Measurements from ENCODE around the gene DENND4A. TPM values are rescaled to one million over a fixed set of nuclear protein-coding genes. Genes with fewer than 3 reads are reported as not detected.

Gene DENND4A
- total and polyA plus RNA-seq, 4 donors: 7.0 to 52.8 (median 17.4) TPM

DNA sequence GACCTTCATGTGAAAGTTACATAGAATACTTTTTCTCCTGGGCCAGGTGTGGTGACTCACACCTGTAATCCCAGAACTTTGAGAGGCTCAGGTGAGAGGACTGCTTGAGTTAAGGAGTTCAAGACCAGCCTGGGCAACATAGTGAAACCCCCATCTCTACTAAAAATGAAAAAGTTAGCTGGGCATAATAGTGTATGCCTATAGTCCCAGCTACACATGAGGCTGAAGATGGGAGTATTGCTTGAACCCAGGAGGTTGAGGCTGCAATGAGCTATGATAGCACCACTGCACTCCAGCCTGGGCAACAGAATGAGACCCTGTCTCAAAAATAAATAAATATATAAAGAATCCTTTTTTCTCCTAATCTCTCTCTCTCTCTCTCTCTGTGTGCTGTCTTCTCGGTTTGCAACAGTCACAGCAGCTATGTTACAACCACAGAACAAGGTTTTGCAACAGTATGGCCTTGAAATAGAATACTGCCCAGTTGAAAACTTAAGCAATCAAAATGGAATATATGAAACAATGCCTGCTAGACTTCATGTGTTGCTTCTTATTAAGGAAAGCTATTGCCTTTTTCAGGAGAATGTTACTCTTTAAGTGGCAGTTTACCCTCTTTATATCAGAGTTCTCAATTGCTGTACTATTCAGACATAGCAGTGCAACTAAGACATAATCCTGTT lies 12.3 kb upstream of the DENND4A start:
- Histone ChIP-seq H3K27ac (ENCODE audit: low read depth in 1 of 2, low read length in 1 of 2) (peak overlapping the region in 1 of 2 donors; percentile 18), H3K9ac (ENCODE audit: insufficient read depth in 1 of 2, low read length in 2 of 2) (no peak overlapping the region), H3K9me3 (ENCODE audit: control insufficient read depth in 4 of 4, insufficient read depth in 3 of 4, low read length in 3 of 4) (no peaks in the 10 kb centered on the region), H3K27me3 (ENCODE audit: control insufficient read depth in 3 of 3, insufficient read depth in 3 of 3, low read length in 2 of 3) (no peaks in the 10 kb centered on the region), H3K36me3 (ENCODE audit: control insufficient read depth in 4 of 4, insufficient read depth in 4 of 4, low read length in 4 of 4) (no peaks in the 10 kb centered on the region), H3K4me1 (ENCODE audit: control insufficient read depth in 5 of 5, insufficient read depth in 5 of 5, low read length in 5 of 5) (peaks cover 0 to 12% (median 9%) of the 10 kb centered on the region in 5 donors), H3K4me3 (no peak overlapping the region)
- 35 to 55% methylated on average over 1 of the region's 1 CpG for WGBS, 2 donors
- no peak for ATAC-seq (ENCODE audit: insufficient read depth, low FRiP score)
- DNase-seq: peak in 2 of 3 donors; percentile 31 to 71
- TF ChIP-seq, protein P1, sequence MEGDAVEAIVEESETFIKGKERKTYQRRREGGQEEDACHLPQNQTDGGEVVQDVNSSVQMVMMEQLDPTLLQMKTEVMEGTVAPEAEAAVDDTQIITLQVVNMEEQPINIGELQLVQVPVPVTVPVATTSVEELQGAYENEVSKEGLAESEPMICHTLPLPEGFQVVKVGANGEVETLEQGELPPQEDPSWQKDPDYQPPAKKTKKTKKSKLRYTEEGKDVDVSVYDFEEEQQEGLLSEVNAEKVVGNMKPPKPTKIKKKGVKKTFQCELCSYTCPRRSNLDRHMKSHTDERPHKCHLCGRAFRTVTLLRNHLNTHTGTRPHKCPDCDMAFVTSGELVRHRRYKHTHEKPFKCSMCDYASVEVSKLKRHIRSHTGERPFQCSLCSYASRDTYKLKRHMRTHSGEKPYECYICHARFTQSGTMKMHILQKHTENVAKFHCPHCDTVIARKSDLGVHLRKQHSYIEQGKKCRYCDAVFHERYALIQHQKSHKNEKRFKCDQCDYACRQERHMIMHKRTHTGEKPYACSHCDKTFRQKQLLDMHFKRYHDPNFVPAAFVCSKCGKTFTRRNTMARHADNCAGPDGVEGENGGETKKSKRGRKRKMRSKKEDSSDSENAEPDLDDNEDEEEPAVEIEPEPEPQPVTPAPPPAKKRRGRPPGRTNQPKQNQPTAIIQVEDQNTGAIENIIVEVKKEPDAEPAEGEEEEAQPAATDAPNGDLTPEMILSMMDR (IDR thresholded peaks at IDR 0.05; ENCODE audit: control extremely low read depth, extremely low read depth): no peak

DNA sequence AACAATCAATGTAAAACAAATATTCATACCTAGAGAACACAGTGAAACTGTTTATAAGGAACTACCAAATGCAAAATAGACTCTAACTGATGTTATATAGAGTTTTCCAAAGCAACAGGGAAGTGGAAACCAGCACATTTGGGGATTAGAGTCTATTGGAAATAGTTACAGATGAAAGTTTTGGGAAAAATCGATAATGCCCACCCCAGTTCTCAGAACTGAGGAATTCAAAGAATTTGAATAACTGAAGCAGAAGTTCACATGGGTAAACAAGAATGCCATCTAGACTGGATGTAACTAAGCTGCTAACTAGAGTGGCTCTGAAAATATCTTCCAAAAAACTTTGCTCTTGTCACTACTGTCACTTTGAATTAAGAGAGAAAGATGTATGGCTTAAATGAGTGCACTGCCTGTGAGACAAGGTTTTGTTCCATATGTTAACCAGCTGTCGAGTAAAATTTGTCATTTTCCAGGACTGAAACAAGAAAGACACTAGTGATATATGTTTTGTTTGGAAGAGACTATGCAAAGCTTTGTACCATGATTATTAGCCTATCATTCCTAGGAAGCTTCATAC lies 9.2 kb upstream of the DENND4A start:
- Histone ChIP-seq H3K4me3 (no peak overlapping the region), H3K36me3 (ENCODE audit: control insufficient read depth in 4 of 4, insufficient read depth in 4 of 4, low read length in 4 of 4) (no peaks in the 10 kb centered on the region), H3K27me3 (ENCODE audit: control insufficient read depth in 3 of 3, insufficient read depth in 3 of 3, low read length in 2 of 3) (no peaks in the 10 kb centered on the region), H3K9ac (ENCODE audit: insufficient read depth in 1 of 2, low read length in 2 of 2) (no peak overlapping the region), H3K27ac (ENCODE audit: low read depth in 1 of 2, low read length in 1 of 2) (no peak overlapping the region), H3K4me1 (ENCODE audit: control insufficient read depth in 5 of 5, insufficient read depth in 5 of 5, low read length in 5 of 5) (peaks cover 0 to 12% (median 9%) of the 10 kb centered on the region in 5 donors), H3K9me3 (ENCODE audit: control insufficient read depth in 4 of 4, insufficient read depth in 3 of 4, low read length in 3 of 4) (no peaks in the 10 kb centered on the region)
- 67 to 68% methylated on average over 2 of the region's 2 CpGs for WGBS, 2 donors
- ATAC-seq (ENCODE audit: insufficient read depth, low FRiP score) (no peak), DNase-seq (no peak)
- TF ChIP-seq, protein P1 (IDR thresholded peaks at IDR 0.05; ENCODE audit: control extremely low read depth, extremely low read depth): no peak

DNA sequence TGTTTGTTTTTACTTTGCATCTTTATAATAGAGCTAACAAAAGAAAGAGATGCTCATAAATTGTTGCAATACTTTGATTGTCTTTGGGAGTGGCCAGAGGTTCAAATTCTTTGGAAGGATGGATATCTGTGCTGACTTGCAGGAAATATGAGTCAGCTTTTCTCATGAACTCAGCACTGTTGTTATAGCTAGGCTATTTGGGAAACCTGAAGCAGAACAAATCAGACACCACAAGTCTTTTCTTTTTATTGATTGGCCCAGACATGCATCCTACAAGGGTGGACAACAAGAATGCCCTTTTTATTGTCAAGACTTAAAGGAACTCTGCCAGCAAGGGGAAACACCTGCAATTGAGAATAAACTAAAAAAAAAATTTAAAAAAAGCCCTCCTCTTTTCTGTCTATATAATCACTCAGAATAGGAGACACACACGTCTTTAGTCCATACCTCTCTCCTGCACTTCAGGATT lies 4.6 kb upstream of the DENND4A start:
- H3K4me3 ChIP-seq: no peak overlapping the region
- ATAC-seq (ENCODE audit: insufficient read depth, low FRiP score): no peak
- H3K9ac ChIP-seq (ENCODE audit: insufficient read depth in 1 of 2, low read length in 2 of 2): no peak overlapping the region

More for the DNA sequence above, 4.6 kb upstream of the DENND4A start:
- DNase-seq: no peak
- 54 to 61% methylated on average over 1 of the region's 1 CpG for WGBS, 2 donors
- Histone ChIP-seq H3K36me3 (ENCODE audit: control insufficient read depth in 4 of 4, insufficient read depth in 4 of 4, low read length in 4 of 4) (no peaks in the 10 kb centered on the region), H3K27me3 (ENCODE audit: control insufficient read depth in 3 of 3, insufficient read depth in 3 of 3, low read length in 2 of 3) (no peaks in the 10 kb centered on the region), H3K27ac (ENCODE audit: low read depth in 1 of 2, low read length in 1 of 2) (no peak overlapping the region), H3K4me1 (ENCODE audit: control insufficient read depth in 5 of 5, insufficient read depth in 5 of 5, low read length in 5 of 5) (peaks cover 0 to 6% (median 2%) of the 10 kb centered on the region in 5 donors), H3K9me3 (ENCODE audit: control insufficient read depth in 4 of 4, insufficient read depth in 3 of 4, low read length in 3 of 4) (no peaks in the 10 kb centered on the region)
- TF ChIP-seq, protein P1 (IDR thresholded peaks at IDR 0.05; ENCODE audit: control extremely low read depth, extremely low read depth): no peak

Data from lung (tissue), 12 donors.